GM18526 (cell line): Measurements from ENCODE around the gene SLC25A20.

Experiments used
- POLR2A ChIP-seq: IDR thresholded peaks from 3 replicates; pipeline ENCODE4 v1.6.1; 2011; ENCODE audit not compliant: insufficient read length; ENCODE audit errors: extremely low read depth

The SLC25A20 gene

DNA sequence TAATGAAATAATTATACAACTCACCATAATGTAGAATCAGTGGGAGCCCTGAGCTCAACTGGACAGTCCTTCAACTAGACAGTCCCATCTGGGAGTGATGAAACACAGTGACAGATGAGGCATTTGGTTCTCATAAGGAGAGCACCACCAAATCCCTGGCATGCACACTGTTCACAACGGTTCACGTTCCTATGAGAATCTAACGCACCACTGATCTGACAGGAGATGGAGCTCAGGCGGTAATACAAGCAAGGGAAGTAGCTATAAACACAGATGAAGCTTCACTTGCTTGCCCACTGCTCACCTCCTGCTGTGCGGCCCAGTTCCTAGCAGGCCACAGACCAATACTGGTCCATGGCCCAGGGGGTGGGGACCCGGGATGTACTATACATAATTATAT lies 68.0 kb downstream of the SLC25A20 start:
- TF ChIP-seq POLR2A = no peak

DNA sequence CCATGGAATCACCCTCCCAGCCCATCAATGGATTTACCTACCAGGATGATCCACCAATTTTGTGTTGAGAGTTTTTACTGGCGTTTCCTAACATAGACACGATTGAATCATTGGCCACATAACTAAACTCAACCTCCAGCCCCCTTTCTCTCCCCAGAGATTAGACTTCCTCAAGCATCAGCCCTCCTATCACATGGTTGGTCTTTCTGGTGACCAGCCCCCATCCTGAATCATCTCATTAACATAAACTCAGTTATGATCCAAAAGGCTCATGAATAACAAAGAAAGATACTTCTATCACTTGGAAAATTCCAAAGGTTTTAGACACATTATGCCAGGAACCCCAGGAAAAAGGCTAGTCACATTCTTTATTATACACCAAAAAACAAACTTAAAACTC lies 72.2 kb downstream of the SLC25A20 start:
- TF ChIP-seq POLR2A = no peak

DNA sequence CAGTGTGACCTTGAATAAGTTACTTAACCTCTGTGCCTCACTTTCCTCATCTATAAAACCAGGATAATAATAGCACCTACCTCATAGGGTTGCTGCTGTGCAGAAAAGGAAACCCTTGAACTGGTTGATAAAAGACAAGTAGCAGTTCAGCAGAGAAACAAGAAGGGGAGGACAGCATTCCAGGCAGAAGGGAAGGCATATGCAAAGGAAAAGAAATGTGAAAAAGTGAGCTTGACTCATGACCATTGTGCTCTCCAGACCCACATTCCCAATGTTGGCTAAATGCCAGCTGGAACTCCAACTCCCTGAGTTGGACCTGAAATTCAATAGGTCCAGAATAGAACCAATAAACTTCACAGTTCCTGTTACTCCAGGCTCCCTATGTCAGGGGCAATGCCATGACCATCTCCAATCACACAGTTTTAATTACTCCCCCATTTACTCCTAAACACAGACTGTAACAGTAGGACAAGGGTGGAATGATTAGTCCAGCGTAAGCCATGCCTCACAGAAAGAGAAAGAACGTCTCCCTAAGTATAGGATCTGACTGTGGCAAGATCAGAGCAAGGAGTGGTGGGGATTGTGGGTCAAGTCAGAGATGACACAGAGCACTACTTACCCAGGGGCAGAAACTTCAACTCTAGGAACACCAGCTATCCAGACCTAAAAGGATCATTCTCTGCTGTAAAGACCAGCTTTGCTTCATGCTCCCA lies 77.9 kb downstream of the SLC25A20 start:
- TF ChIP-seq POLR2A = no peak

DNA sequence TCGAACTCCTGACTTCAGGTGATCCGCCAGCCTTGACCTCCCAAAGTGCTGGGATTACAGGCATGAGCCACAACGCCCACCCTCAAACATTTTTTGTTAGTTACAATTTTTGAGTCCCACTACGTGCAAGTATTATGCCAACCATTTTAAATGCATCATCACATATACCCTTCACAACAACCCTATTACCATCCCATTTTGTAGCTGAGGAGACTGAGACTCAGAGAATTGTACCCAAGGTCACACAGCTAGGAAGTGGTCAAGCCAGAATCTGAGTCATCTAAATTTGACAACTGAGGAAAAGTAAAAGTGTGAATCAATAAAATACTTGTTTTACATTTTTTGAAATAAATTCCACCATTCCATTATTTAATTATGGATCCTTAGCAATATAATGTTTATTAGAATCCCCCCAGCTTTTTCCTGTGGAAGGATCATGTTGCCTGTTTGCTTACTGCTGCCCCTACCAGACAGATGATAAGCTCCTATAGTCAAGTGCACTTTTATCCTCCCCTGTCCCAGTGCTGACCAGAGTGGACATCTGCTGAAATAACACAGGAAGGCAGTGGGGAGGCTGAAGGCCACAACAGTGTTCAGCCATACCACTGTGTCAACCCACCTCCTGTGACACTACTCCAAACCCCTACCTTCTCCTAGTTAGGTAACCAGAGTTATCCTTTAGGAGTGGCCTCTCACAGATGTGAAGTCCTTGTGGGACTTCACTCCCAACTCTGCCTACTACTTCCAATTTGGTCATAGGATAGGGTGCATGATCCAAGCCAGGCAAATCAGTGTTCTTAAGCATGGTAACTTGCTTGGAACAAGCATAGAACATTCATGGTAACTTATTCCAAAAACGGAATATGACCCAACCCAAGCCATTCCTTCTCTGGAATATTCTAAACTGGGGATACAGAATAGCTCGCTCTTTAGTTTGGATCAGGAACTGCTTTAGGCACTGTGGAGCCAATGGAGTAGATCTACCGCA lies 79.2 kb downstream of the SLC25A20 start:
- TF ChIP-seq POLR2A = no peak

DNA sequence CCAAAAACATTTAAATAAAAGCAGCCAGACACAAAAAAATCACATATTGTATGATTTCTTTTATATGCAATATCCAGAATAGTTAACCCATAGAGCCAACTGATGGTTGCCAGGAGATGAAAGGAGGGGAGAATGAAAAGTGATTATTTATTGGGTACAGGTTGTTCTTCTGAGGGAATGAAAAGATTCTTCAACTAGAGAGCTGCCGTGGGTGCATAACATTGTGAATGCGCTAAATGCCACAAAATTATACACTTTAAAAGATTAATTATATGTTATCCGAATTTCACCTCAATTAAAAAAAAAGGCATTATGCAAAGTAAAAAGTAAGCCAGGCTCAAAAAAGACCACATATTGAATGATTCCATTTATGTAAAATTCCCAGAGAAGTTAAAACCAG lies 87.2 kb downstream of the SLC25A20 start:
- no peak for TF ChIP-seq POLR2A
